CD4-positive, CD25-positive, alpha-beta regulatory T cell (primary cell): ENCODE results near the gene RRBP1. TPM values are rescaled to one million over a fixed set of nuclear protein-coding genes. Genes with fewer than 3 reads are reported as not detected.

ENCODE experiments used
- ATAC-seq, 2 donors: fragments of 150-1000 bp; cut with Tn5 transposase; one replicate each; pipeline ENCODE4 v1.10.0; 2021; ENCODE audit warnings: low read depth in 2 of 2, moderate number of reproducible peaks in 2 of 2, moderate library complexity in 1 of 2
- DNase-seq, 3 donors: peaks; one replicate each; pipeline versions ENCODE4 v3.0.0 to v3.0.0-alpha.2; 2012 to 2022; ENCODE audit warnings: mixed read lengths in 1 of 3
- H3K27ac ChIP-seq: one replicate; pipeline ENCODE4 v1.7.0; 2013; ENCODE audit warnings: mild to moderate bottlenecking, low read length; ENCODE audit not compliant: insufficient read depth, poor library complexity, severe bottlenecking
- H3K27me3 ChIP-seq: one replicate; pipeline ENCODE4 v1.7.0; 2013; ENCODE audit warnings: low read length; ENCODE audit not compliant: control insufficient read depth, insufficient read depth
- H3K36me3 ChIP-seq: one replicate; pipeline ENCODE4 v1.7.0; 2013; ENCODE audit warnings: mild to moderate bottlenecking, low read length, moderate library complexity; ENCODE audit not compliant: control insufficient read depth, insufficient read depth
- H3K4me1 ChIP-seq: 2 replicates; pipeline ENCODE4 v1.7.0; 2013; ENCODE audit warnings: mild to moderate bottlenecking, low read length; ENCODE audit not compliant: insufficient read depth, control insufficient read depth, poor library complexity, severe bottlenecking
- H3K4me3 ChIP-seq: one replicate; pipeline ENCODE4 v1.7.0; 2013; ENCODE audit warnings: low read depth, mild to moderate bottlenecking, low read length, moderate library complexity
- H3K9me3 ChIP-seq, 2 experiments: 1 replicate in 1 of 2; 2 replicates in 1 of 2; pipeline ENCODE4 v1.7.0; 2013; ENCODE audit warnings: low read length in 2 of 2, mild to moderate bottlenecking in 1 of 2, moderate library complexity in 1 of 2; ENCODE audit not compliant: control insufficient read depth in 2 of 2
- H3K27ac Mint-ChIP-seq, 3 donors: one replicate each; pipeline ENCODE4 v1.8.0; 2020 to 2022; ENCODE audit warnings: mild to moderate bottlenecking in 3 of 3, mixed read lengths in 3 of 3, moderate library complexity in 2 of 3
- H3K27me3 Mint-ChIP-seq: one replicate; pipeline ENCODE4 v1.8.0; 2022; ENCODE audit warnings: mild to moderate bottlenecking, mixed read lengths
- H3K36me3 Mint-ChIP-seq: one replicate; pipeline ENCODE4 v1.8.0; 2020; ENCODE audit warnings: mixed read lengths
- H3K4me1 Mint-ChIP-seq, 4 donors: one replicate each; pipeline ENCODE4 v1.8.0; 2020 to 2022; ENCODE audit warnings: mixed read lengths in 4 of 4, mild to moderate bottlenecking in 1 of 4
- H3K4me3 Mint-ChIP-seq, 4 donors: one replicate each; pipeline ENCODE4 v1.8.0; 2020 to 2022; ENCODE audit warnings: mild to moderate bottlenecking in 4 of 4, mixed read lengths in 4 of 4, moderate library complexity in 3 of 4
- H3K9me3 Mint-ChIP-seq, 7 donors: one replicate each; pipeline ENCODE4 v1.8.0; 2020 to 2022; ENCODE audit warnings: mixed read lengths in 7 of 7, mild to moderate bottlenecking in 3 of 7, moderate library complexity in 2 of 7
- polyA plus RNA-seq, 4 donors: library from polyadenylated mRNA; unstranded; fragments of 300-500 nt; fragmentation: Illumina TruSeq; gene quantifications; one replicate each; pipeline ENCODE4 v1.2.3, GENCODE V29; 2021
- total RNA-seq: library from RNA; stranded (reverse); gene quantifications from one replicate; pipeline ENCODE4 v1.2.3, GENCODE V29; 2022

Gene RRBP1, protein sequence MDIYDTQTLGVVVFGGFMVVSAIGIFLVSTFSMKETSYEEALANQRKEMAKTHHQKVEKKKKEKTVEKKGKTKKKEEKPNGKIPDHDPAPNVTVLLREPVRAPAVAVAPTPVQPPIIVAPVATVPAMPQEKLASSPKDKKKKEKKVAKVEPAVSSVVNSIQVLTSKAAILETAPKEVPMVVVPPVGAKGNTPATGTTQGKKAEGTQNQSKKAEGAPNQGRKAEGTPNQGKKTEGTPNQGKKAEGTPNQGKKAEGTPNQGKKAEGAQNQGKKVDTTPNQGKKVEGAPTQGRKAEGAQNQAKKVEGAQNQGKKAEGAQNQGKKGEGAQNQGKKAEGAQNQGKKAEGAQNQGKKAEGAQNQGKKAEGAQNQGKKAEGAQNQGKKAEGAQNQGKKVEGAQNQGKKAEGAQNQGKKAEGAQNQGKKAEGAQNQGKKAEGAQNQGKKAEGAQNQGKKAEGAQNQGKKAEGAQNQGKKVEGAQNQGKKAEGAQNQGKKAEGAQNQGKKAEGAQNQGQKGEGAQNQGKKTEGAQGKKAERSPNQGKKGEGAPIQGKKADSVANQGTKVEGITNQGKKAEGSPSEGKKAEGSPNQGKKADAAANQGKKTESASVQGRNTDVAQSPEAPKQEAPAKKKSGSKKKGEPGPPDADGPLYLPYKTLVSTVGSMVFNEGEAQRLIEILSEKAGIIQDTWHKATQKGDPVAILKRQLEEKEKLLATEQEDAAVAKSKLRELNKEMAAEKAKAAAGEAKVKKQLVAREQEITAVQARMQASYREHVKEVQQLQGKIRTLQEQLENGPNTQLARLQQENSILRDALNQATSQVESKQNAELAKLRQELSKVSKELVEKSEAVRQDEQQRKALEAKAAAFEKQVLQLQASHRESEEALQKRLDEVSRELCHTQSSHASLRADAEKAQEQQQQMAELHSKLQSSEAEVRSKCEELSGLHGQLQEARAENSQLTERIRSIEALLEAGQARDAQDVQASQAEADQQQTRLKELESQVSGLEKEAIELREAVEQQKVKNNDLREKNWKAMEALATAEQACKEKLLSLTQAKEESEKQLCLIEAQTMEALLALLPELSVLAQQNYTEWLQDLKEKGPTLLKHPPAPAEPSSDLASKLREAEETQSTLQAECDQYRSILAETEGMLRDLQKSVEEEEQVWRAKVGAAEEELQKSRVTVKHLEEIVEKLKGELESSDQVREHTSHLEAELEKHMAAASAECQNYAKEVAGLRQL (N-terminal part only)
- 33.6 TPM for total RNA-seq
- polyA plus RNA-seq: 1 to 10 TPM in 2 of 4 donors, under 1 TPM in 2; 0.60 to 2.1 (median 1.4) TPM

DNA sequence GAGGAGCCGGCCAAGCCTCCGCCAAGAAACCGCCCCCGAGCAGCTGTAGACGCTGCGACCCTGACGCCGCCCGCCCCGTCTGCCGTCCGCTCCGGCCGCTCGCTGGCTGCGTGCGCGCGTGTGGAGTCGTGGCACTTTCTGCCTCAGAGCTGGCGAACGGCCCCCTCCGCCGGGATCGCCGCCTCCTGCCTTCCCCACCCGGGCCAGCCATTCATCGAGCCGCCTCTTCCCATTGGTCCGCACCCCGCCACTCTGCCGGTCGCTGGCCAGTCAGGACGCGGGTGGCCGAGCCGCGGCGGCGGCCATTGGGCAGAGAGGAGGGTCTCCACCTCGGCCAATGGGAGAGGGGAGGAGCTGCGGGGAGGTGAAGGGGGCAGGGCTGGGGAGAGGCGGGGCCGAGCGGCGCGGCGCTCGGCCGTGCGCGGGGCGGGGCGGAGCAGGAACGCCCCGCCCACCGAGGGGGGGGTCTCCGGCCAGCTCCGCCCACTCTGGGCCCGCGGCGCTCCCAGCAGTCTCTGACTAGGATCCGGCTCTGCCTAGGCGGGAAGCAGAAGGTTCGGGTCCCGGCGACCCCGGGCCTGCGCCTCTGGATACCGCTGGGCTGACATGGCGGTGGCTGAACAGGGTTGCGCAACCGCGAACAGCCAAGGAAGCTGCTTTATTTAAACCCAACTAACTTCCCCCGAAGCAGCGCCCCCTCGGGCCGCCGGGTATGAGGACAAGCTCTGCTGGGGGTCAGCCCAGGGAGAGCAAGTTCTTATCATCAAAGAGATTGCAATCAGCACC is at the start of gene RRBP1:
Gene RRBP1 (minus strand): TSS at position 140 of the 786 bp plus-strand sequence. CDS start 21,735 bp downstream, outside the sequence.
- ATAC-seq (peak; percentile 94 to 96), DNase-seq (peak; percentile 96 to 97 (median 97))
- H3K4me3 ChIP-seq: peak within 1 kb of the TSS; percentile 79
- H3K36me3 ChIP-seq: no peaks in the 10 kb centered on the region
- peaks cover 39% of the 10 kb centered on the region for H3K27me3 Mint-ChIP-seq
- no peaks in the 10 kb centered on the region for H3K36me3 Mint-ChIP-seq
- no peaks in the 10 kb centered on the region for H3K9me3 ChIP-seq
- H3K27ac ChIP-seq: peak within 1 kb of the TSS; percentile 62
- peaks cover 0 to 2% (median 0%) of the 10 kb centered on the region in 7 donors for H3K9me3 Mint-ChIP-seq
- peaks cover 17% of the 10 kb centered on the region for H3K4me1 ChIP-seq
- H3K27ac Mint-ChIP-seq: peak within 1 kb of the TSS; percentile 69 to 76 (median 76)
- peaks cover 23% of the 10 kb centered on the region for H3K27me3 ChIP-seq
- peaks cover 0 to 22% (median 14%) of the 10 kb centered on the region in 4 donors for H3K4me1 Mint-ChIP-seq
- H3K4me3 Mint-ChIP-seq: peak within 1 kb of the TSS; percentile 88 to 96 (median 90)

DNA sequence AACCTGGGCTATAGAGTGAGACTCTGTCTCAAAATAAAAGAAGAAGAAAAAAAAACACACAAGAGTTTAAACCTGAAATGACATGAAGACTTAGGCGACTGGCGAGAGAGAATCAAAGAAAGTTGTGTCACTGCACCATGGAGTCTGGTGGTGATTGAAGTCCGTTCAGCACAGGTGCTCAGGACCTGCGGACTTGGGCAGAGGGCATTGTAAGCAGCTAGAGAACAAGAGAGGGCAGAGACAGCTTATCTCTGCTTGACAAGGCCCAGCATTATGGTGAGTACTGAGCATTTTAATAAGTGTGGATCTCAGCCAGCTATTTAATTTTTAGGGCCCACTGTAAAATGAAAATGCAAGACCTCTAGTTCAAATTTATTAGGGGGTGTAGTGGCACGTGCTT is 49.2 kb upstream of the RRBP1 start:
- no peaks in the 10 kb centered on the region for H3K4me1 ChIP-seq
- ATAC-seq (no peak), DNase-seq (no peak)
- H3K27me3 ChIP-seq: no peaks in the 10 kb centered on the region
- peaks cover 0 to 2% (median 0%) of the 10 kb centered on the region in 7 donors for H3K9me3 Mint-ChIP-seq
- H3K27ac ChIP-seq: no peak overlapping the region
- no peaks in the 10 kb centered on the region for H3K4me1 Mint-ChIP-seq
- peak overlapping the region in 1 of 3 donors; percentile 79 for H3K27ac Mint-ChIP-seq
- no peaks in the 10 kb centered on the region for H3K36me3 ChIP-seq
- peaks cover 0 to 4% of the 10 kb centered on the region in 2 experiments for H3K9me3 ChIP-seq
- no peak overlapping the region for H3K4me3 Mint-ChIP-seq
- peaks cover 5% of the 10 kb centered on the region for H3K27me3 Mint-ChIP-seq
- no peaks in the 10 kb centered on the region for H3K36me3 Mint-ChIP-seq
- H3K4me3 ChIP-seq: no peak overlapping the region

DNA sequence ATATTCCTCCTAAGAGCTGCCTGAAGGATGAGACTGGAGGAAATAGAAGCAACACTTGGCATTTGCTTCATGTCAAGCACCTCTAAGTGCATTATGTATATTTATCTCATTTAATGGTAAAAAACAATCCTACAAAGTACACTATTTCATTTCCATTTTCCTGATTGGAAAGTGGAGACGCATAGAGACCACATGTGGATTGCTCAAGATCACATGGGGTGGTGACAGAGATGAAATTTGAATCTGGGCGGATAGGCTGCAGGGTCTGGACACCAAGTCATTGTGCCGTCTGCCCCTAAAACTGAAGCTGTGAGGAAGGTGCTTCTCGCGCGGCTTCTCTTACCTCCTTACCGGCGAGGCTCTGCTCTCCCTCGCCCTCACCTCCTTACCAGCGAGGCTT is 48.0 kb upstream of the RRBP1 start:
- H3K27me3 Mint-ChIP-seq: peaks cover 5% of the 10 kb centered on the region
- no peak overlapping the region for H3K4me3 Mint-ChIP-seq
- Histone ChIP-seq H3K4me3 (no peak overlapping the region), H3K27ac (no peak overlapping the region), H3K9me3 (no peaks in the 10 kb centered on the region), H3K27me3 (no peaks in the 10 kb centered on the region), H3K4me1 (no peaks in the 10 kb centered on the region), H3K36me3 (no peaks in the 10 kb centered on the region)
- H3K9me3 Mint-ChIP-seq: peaks cover 0 to 2% (median 0%) of the 10 kb centered on the region in 7 donors
- H3K36me3 Mint-ChIP-seq: no peaks in the 10 kb centered on the region
- no peak overlapping the region for H3K27ac Mint-ChIP-seq
- no peak for ATAC-seq
- no peak for DNase-seq
- no peaks in the 10 kb centered on the region for H3K4me1 Mint-ChIP-seq

DNA sequence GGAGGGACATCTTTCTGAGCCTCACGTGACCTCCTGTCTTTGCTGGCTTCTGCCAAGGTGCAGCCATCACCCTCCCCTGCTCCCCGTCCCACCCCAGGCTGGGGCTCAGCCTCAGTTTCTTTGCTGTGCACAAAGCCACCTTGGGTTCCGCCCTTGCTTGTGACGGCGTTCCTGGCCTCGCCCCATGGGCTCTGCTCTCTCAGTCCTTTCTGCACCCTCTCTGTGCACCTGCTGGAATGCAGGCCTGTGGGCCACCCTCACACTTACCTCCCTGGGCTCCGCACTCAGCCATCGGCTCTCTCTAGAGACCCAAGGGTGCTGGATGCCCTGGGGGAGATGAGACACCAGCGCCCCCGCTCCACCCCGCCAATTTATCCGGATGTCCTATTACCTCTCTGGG is 46.0 kb upstream of the RRBP1 start:
- Mint-ChIP-seq H3K36me3 (no peaks in the 10 kb centered on the region), H3K4me3 (no peak overlapping the region), H3K27ac (peak overlapping the region in 1 of 3 donors; percentile 74), H3K4me1 (no peaks in the 10 kb centered on the region), H3K9me3 (peaks cover 0 to 3% (median 0%) of the 10 kb centered on the region in 7 donors), H3K27me3 (peaks cover 8% of the 10 kb centered on the region)
- DNase-seq (no peak), ATAC-seq (no peak)
- Histone ChIP-seq H3K27me3 (no peaks in the 10 kb centered on the region), H3K4me1 (no peaks in the 10 kb centered on the region), H3K9me3 (no peaks in the 10 kb centered on the region), H3K36me3 (no peaks in the 10 kb centered on the region), H3K4me3 (no peak overlapping the region), H3K27ac (no peak overlapping the region)

DNA sequence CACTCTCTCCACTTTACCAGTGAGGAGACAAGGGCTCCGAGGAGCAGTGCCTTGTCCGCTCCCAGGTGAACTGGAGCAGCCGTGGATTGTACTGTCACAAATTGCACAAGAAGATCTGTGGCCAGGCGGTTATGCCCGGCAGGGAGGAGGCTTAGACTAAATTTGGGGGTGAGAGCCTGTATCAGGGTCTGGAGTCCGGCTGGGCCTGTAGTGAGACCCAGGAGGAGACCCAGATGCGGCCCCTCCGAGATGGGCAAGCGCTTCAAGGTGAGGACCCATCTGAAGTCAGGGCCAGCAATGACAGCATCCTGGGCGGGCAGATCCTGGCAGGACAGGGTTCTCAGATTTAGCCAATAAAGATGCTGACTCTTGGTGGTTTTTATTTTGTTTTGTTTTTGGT is 45.3 kb upstream of the RRBP1 start:
- no peak for ATAC-seq
- Mint-ChIP-seq H3K36me3 (no peaks in the 10 kb centered on the region), H3K4me1 (no peaks in the 10 kb centered on the region), H3K27me3 (peaks cover 9% of the 10 kb centered on the region), H3K27ac (no peak overlapping the region), H3K4me3 (no peak overlapping the region), H3K9me3 (peaks cover 0 to 3% (median 0%) of the 10 kb centered on the region in 7 donors)
- no peak overlapping the region for H3K4me3 ChIP-seq
- H3K27me3 ChIP-seq: no peaks in the 10 kb centered on the region
- DNase-seq: no peak
- no peak overlapping the region for H3K27ac ChIP-seq
- no peaks in the 10 kb centered on the region for H3K4me1 ChIP-seq
- no peaks in the 10 kb centered on the region for H3K9me3 ChIP-seq
- H3K36me3 ChIP-seq: no peaks in the 10 kb centered on the region

DNA sequence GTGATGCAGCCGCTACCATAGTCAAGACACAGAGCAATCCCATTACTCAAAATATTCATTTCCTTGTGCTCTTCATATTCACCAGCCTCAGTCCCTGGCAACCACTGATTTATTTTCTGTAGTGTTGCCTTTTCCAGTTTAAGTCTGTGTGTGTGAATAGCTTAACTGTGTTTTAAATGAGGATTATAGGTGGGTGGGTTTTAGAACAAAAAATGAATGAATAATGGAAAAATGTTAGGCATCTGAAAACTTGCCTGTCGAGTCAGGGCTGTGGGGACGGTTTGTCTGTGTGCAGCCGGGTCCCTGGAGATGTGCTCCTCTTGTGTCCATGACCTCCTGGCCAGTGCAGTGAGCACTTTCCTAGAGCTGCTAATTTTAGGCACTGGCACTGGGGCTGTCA is 44.9 kb upstream of the RRBP1 start:
- H3K4me3 ChIP-seq: no peak overlapping the region
- DNase-seq (no peak), ATAC-seq (no peak)
- Mint-ChIP-seq H3K4me1 (no peaks in the 10 kb centered on the region), H3K27me3 (peaks cover 9% of the 10 kb centered on the region), H3K27ac (no peak overlapping the region), H3K4me3 (no peak overlapping the region), H3K36me3 (no peaks in the 10 kb centered on the region), H3K9me3 (peaks cover 0 to 3% (median 0%) of the 10 kb centered on the region in 7 donors)
- H3K27ac ChIP-seq: no peak overlapping the region
- H3K9me3 ChIP-seq: no peaks in the 10 kb centered on the region
- no peaks in the 10 kb centered on the region for H3K36me3 ChIP-seq
- H3K27me3 ChIP-seq: no peaks in the 10 kb centered on the region
- no peaks in the 10 kb centered on the region for H3K4me1 ChIP-seq
